ENCODE data around the gene CCNG2. TPM values are rescaled to one million over a fixed set of nuclear protein-coding genes. Genes with fewer than 3 reads are reported as not detected.
"Not testable (repeated sequence)": the region's sequence is repeated elsewhere in the genome, so short reads cannot be mapped to it uniquely, and the experiment has no call there.

CCNG2 gene
- total RNA-seq, 4 donors from 2014 or later = 39.2 to 70.8 (median 63.5) TPM

GRCh38 chr4:77125961-77126360 is 31.0 kb upstream of the CCNG2 start:
- no peaks in the 10 kb centered on the region for H3K9me3 ChIP-seq
- H3K4me3 ChIP-seq = no peak overlapping the region
- H3K27ac ChIP-seq = no peak overlapping the region
- no peak for DNase-seq
- intact Hi-C loops (cut with DNase I) = no loop called here
- no peaks in the 10 kb centered on the region for H3K27me3 ChIP-seq
- no peak for TF ChIP-seq POLR2A (IDR thresholded peaks at IDR 0.05)
- TF ChIP-seq CTCF (IDR thresholded peaks at IDR 0.05) = no peak
- peaks cover 0 to 7% (median 0%) of the 10 kb centered on the region in 3 donors for H3K4me1 ChIP-seq
- 35 to 64% methylated on average over 8 of the region's 8 CpGs for WGBS, 2 donors
- H3K36me3 ChIP-seq = no peaks in the 10 kb centered on the region

- intact Hi-C loops (cut with DNase I) = no loop called here
- no peak overlapping the region for H3K4me3 ChIP-seq
- DNase-seq = no peak
- H3K27ac ChIP-seq = no peak overlapping the region
- no peaks in the 10 kb centered on the region for H3K36me3 ChIP-seq
- WGBS, 2 donors = 84% methylated on average over 2 of the region's 2 CpGs; no CpG with 5 or more reads in 1 of the 2 donors
- H3K27me3 ChIP-seq = no peaks in the 10 kb centered on the region
- TF ChIP-seq POLR2A (IDR thresholded peaks at IDR 0.05) (no peak), CTCF (IDR thresholded peaks at IDR 0.05) (no peak)
- peaks cover 0 to 7% (median 0%) of the 10 kb centered on the region in 3 donors for H3K4me1 ChIP-seq
- H3K9me3 ChIP-seq = no peaks in the 10 kb centered on the region
Measured at GRCh38 chr4:77126809-77127208, 30.2 kb upstream of the CCNG2 start.

- intact Hi-C loops (cut with DNase I) = no loop called here
- H3K36me3 ChIP-seq = no peaks in the 10 kb centered on the region
- H3K27me3 ChIP-seq = no peaks in the 10 kb centered on the region
- no peak for DNase-seq
- TF ChIP-seq POLR2A (IDR thresholded peaks at IDR 0.05) (no peak), CTCF (IDR thresholded peaks at IDR 0.05) (no peak)
- H3K4me3 ChIP-seq = no peak overlapping the region
- H3K9me3 ChIP-seq = no peaks in the 10 kb centered on the region
- peak overlapping the region in 1 of 4 donors; percentile 39 for H3K27ac ChIP-seq
- H3K4me1 ChIP-seq = peaks cover 0 to 7% (median 0%) of the 10 kb centered on the region in 3 donors
- 59 to 80% methylated on average over 2 of the region's 2 CpGs for WGBS, 2 donors
Measured at GRCh38 chr4:77127215-77127614, 29.8 kb upstream of the CCNG2 start.

GRCh38 chr4:77127837-77128621 is 29.0 kb upstream of the CCNG2 start:
- no peak overlapping the region for H3K27ac ChIP-seq
- TF ChIP-seq POLR2A (IDR thresholded peaks at IDR 0.05) (no peak), CTCF (IDR thresholded peaks at IDR 0.05) (no peak)
- 67% methylated on average over 11 of the region's 11 CpGs for WGBS, 2 donors
- intact Hi-C loops (cut with DNase I) = no loop called here
- no peak overlapping the region for H3K4me3 ChIP-seq
- H3K36me3 ChIP-seq = no peaks in the 10 kb centered on the region
- DNase-seq = no peak
- no peaks in the 10 kb centered on the region for H3K27me3 ChIP-seq
- H3K4me1 ChIP-seq = peaks cover 0 to 7% (median 0%) of the 10 kb centered on the region in 3 donors
- no peaks in the 10 kb centered on the region for H3K9me3 ChIP-seq

- Histone ChIP-seq H3K4me1 (no peaks in the 10 kb centered on the region), H3K4me3 (no peak overlapping the region), H3K9me3 (no peaks in the 10 kb centered on the region), H3K36me3 (no peaks in the 10 kb centered on the region), H3K27ac (no peak overlapping the region), H3K27me3 (no peaks in the 10 kb centered on the region)
- TF ChIP-seq POLR2A (IDR thresholded peaks at IDR 0.05) (no peak), CTCF (IDR thresholded peaks at IDR 0.05) (no peak)
- intact Hi-C loops (cut with DNase I) = no loop called here
- WGBS, 2 donors = 79 to 82% methylated on average over 1 of the region's 1 CpG
- no peak for DNase-seq
Measured at GRCh38 chr4:77132652-77133312, 24.2 kb upstream of the CCNG2 start.

- H3K27me3 ChIP-seq; DNase-seq; H3K27ac ChIP-seq; H3K36me3 ChIP-seq; H3K9me3 ChIP-seq; intact Hi-C loops (cut with DNase I); H3K4me3 ChIP-seq; H3K4me1 ChIP-seq: not testable (repeated sequence)
- WGBS, 2 donors = 35 to 72% methylated on average over 6 of the region's 6 CpGs
Measured at GRCh38 chr4:77137448-77137847, 19.6 kb upstream of the CCNG2 start.

Data from esophagus squamous epithelium (tissue), 5 donors.